Raji (cell line): Measurements from ENCODE around the gene PPFIA4.

Experiments used
- POLR2A ChIP-seq: IDR thresholded peaks from 2 replicates; pipeline ENCODE4 v1.6.1; 2011; ENCODE audit warnings: low read depth, low read length, control low read depth; ENCODE audit not compliant: insufficient read depth

PPFIA4 gene

DNA sequence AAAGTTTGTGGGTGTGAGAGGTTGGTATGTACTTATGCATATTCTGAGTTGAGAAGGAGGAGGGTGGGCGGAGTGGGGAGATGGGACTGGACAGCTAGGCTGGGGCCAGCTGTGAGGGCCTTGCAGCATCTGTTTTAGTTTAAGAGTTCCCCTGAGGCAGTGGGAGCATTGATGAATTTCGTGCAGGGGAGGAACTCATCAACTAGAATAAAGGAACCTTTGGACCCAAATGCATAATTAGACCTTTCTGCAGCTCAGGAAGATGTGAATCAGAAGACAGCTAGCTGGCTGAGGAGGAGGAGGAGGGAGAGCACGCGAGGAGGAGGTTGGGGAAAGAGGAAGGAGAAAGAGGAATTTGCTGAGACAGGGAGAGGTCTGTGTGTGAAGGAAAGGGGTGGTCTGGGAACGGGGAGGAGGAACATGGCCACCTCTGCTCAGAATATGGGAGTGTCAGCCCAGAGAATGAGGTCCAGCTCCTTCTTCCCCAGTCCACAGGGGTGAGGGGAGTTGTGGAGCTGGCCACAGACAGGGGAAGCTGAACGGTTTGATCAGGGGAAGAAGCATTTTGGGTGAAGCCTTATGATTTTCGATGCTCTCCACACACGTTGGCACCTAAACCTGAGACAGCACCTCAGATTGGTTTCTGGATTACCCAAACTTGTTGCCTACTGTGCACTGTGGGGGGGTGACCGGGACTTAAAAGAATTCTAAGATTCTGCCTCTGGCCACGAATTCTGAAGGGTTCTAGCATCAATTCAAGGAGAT lies 31.8 kb downstream of the PPFIA4 start:
- no peak for TF ChIP-seq POLR2A

DNA sequence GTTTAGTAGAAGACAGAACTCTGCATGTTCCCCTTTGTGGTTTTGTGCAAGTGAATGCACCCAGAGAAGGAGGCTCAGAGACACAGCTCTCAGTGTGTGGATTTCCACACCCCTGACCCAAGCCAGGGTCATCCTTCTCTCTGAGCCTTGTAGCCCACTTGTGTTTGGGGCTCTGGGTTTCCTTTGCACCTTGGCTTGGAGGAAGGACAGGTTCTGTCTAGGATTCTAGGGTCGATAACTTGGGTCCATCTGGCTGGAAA lies 32.3 kb downstream of the PPFIA4 start:
- TF ChIP-seq POLR2A = no peak

DNA sequence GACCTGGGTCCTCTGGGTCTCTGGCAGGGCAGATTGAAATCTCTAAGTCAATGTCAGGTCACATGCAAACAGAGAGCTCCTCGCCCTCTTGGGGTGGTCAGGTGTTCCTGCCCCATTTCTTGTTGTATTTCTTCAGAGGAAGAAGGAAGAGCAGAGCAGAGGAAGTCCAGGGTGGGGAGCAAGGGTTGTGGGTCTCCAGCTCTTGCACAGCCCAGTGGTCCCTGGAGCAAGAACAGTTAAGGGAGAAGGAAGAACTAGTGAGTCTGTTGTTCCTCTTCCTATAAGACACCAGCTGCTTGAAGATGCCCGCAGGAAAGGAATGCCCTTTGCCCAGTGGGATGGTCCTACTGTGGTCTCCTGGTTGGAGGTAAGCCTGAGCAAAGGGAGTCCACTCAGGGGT lies 33.2 kb downstream of the PPFIA4 start:
- TF ChIP-seq POLR2A = no peak

DNA sequence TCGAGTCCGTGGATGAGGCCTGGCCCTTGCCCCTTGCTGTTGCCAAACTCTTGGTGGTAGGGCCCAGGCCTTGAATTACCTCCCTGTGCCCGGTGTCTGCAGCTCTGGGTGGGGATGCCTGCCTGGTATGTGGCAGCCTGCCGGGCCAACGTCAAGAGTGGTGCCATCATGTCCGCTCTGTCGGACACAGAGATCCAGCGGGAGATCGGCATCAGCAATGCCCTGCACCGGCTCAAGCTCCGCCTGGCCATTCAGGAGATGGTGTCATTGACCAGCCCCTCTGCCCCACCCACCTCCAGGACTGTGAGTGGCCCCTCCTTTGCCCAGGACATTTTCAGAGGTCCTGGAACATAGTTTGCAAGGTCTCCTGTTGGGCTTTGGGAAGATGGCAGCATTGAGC lies 33.8 kb downstream of the PPFIA4 start:
- TF ChIP-seq POLR2A = no peak

DNA sequence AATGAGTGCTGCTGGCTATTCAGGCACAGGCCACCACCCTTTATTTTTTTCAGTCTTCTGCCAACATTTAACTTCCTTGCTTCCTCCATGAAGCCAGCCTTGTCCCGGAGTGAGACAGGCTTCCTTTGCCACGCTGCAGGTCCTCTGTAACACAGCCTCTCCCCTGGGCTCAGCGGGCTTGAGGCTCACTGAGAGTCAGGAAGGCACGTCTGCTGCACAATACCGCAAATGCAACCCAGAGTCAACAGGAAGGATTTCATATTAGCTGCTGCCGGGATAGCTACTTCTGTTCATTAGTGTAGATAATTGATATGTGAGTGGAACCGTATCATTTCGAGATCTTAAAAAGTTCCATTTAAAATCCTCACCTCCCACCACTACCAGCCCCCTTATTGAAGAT lies 37.0 kb downstream of the PPFIA4 start:
- TF ChIP-seq POLR2A = no peak

DNA sequence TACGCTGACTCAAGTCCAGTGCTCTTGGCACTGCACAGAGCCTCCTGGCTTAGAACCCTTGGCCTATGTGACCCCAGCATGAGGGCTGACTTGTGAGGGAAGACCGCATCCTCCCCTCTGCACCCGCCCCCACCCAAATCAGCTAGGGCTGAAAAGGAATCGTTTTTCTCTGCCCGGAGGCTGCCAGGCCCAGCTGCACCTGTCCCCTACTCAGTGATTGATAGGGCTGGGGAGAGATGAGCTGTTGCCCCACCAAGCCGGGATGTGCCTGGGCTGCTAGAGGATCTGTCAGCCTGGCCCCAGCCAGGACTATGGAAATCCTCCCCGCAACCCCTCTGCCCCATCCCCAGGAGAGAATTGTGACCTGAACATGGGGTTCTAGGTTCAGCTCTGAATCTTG lies 38.9 kb downstream of the PPFIA4 start:
- TF ChIP-seq POLR2A = no peak

DNA sequence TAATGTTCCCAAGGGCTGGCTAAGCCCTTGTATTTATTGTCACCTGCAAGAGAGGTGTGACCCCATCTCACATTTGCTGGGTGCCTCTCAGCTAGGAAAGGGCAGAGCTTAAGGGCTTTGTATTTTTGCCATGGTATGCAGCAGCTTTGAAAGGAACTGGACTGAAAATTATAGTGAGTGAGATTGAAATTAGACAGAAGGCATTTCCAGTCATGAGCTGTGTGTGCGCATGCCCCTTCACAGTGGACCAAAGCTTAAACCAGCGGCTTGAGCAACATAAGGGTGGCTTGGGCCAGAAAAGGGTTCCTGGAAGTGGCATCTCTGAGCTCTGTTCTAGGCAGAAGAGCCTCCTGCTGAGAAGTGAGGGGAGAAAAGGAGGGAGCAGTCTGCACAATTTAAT lies 39.7 kb downstream of the PPFIA4 start:
- TF ChIP-seq POLR2A = no peak

DNA sequence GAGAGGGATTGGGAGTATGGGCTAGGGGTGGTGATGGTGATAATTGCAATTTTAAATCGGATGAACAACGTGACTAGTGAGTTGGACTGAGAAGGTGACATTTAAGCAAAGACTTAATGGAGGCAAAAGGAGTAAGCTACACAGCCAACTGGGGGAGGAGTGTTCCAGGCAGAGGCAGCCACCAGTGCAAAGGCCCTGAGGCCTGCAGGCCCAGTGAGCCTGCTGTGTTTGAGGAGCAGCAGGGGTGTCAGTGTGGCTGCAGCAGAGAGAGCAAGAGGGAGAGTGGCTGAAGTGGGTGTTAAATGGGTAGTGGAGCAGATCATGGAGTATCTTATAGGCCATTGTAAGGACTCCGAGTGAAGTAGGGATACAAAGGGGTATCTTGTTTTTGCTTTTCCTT lies 40.7 kb downstream of the PPFIA4 start:
- no peak for TF ChIP-seq POLR2A

DNA sequence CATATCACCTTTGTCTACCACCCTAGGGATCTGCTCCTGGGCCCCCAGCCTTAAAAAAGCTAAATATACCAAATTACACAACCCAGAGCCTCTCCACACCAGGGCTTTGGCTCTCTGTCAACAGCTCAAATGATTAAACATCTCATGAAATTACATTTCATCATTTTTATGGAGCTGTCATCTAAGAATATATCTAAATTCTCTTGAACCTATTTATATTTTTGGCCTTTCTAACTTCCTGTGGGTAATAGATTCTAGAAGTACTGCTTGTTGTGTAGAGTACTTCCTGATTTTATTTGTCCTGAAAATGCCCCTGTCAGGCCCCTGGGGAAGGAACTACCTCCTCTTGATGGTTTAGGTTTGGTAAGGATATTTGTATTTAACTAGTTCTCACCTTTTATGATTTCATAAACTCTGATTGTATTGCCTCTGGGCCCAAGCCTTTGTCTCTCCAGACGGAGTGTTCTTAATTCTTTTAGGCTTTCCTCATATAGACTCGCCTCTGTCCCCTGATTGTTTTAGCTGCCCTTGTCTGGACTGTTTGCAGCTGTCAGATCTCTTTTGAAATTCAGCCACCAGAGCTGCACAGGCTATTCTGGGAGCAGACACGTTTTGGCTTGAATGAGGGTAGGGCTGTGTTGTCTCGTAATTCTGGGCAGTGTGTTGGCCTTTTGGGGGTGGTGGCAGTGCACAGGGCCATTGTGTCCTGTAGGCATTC lies 42.9 kb downstream of the PPFIA4 start:
- no peak for TF ChIP-seq POLR2A

DNA sequence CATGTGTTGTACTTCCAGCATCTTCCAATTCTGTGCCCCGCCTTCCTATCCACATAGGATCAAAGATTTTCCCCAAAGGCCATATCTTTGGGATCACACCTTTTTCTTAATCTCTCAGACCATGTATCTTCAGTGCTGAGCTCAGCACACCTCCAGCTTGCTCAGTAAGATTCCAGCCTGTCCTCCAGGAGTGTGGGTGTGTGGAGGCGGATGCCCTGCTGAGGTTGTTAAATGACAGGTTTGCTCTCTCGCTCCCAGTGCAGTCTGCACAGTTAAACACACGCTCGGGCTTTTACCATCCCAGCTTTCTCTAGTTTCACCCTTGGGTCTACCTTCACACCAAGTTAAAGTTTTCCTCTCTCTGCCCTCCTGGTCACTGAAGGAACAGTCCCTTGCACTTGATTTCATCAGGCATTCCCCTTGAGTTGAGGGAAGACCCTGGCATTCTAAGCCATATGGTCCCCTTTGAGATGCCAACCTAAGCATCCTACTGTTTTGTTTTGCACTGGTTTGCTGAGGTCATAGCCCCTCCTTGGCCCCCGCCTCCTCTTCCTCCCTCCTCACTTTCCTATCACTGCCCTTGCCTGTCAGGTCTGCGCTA lies 45.8 kb downstream of the PPFIA4 start:
- TF ChIP-seq POLR2A = no peak

DNA sequence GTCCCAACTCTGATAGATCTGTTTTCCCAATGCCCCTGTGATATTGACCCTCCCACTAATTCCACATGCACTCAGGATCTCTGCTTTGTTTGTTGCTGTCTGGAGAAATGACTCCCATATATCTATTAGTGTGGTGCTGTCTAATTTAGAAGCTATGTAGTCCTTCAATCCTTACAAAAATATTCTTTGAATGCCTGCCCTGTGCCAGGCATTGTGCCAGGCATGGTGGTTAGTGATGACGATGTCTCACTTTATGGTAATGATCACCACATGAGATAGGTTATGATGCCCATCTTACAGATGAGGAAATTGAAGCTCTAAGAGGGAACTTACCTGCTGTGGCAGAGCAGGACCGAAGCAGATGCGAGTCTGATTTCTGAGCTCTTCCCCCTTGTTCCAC lies 46.6 kb downstream of the PPFIA4 start:
- no peak for TF ChIP-seq POLR2A

DNA sequence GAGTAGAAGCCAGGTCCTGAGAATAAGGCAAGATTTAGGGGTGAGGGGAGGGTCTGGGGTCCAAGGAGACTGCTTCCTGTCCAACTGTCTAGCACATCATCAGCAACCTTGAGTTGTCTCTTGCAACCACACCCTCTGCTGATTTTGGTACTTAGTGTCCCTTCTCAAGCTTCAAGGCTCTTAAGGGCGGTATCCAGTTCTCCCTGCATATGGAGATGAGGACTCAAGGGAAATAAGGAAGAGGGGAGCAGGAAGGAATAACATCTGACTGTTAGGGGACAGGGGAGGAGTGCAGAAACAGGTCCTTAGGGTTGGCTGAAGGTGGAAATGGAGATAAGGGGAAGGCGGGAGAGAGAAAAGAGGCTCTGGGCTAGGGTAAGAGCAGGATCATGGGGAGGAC lies 47.2 kb downstream of the PPFIA4 start:
- TF ChIP-seq POLR2A = no peak

DNA sequence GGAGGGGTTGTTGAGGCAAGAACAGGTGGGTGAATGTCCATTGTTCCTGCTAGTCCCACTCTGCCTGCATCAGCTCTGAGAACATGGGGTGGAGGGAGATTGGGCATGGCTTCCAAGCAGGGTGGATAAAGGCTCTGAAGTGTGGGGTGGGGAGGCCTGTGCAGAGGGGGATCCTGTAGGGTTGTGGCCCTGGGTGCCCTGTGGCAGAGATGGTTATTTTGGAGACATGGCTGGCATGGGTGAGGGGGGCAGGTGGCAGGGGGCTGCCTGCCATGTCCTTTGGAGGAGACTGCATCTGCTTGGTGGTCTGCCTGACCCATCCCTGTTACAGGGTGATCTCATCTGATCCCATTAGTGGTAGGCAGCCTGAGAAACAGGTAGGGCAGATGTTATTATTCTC lies 48.3 kb downstream of the PPFIA4 start:
- no peak for TF ChIP-seq POLR2A

DNA sequence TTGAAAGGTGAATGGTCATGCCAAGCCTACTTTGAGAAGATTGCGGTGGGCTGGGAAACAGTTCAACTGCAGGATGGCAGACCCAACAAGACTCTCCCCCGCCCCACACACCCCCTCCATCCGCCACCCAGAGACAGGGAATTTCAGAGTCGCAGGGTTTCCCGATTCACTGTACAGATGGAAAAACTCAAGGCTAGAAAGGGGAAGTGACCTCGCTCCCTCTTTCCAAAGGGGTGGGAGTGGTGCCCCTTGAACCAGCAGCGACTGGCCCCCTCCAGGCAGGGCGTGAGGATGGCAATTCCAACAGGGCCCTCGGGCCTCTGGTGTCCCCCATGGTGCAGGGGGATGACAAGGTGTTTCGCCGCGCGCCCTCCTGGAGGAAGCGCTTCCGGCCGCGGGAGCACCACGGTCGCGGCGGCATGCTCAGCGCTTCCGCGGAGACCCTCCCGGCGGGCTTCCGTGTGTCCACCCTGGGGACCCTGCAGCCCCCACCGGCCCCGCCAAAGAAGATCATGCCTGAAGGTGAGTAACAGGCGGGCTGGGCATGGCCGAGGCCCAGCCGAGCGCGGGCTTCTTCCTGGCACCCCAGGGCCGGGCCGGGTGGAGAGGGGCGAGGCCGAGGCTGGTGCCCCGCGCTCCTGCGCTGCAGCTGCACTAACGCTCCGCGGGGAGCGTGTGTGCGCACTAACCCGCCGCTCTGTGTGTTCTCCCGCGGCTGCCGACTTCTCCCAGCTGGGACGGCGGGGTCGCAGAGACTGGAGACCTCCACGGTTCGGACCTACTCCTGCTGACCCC lies 49.1 kb downstream of the PPFIA4 start:
- TF ChIP-seq POLR2A = no peak

DNA sequence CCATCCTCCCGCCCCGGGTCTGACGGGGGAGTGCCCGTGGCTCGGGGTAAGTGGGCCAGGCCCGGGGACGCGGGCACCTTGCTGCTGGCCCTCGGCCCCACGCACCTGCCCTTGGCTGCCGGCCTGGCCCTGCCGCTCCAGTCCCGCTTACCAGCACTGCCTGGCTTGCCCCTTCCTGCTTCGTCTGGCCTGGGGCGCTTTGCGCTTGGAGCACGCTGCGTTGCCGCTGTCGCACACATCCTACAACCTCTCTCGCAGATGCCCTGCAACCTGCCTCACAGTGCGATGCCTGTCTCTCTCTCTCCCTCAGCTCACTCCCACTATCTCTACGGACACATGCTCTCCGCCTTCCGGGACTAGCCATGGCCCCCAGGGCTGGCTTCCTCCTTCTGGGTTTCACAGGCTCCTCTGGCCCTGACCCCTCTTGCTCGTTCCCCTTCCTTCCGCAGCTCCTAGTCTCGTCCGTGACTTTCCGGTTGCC lies 49.8 kb downstream of the PPFIA4 start:
- no peak for TF ChIP-seq POLR2A

DNA sequence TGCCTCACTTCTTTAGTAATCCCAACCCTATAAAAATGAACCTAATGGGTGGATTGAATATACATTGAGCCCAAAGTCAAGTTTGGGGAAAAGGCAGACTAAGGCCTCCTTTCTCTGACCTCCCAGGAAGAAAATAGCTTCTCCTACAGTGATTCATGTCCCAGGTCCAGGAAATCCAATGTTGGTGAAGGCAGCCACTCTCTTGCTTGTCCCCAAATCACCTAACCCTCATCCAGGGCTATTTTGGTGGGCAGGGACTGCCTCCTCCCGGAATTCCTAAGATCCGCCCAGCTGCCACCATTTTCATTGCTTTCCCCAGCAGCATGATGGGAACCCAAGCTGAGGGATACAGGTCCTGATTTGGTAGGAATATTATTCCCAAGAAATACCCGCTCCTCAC lies 51.1 kb downstream of the PPFIA4 start:
- TF ChIP-seq POLR2A = no peak
